ENCODE measurements around the gene VPS37D.

Gene VPS37D

DNA sequence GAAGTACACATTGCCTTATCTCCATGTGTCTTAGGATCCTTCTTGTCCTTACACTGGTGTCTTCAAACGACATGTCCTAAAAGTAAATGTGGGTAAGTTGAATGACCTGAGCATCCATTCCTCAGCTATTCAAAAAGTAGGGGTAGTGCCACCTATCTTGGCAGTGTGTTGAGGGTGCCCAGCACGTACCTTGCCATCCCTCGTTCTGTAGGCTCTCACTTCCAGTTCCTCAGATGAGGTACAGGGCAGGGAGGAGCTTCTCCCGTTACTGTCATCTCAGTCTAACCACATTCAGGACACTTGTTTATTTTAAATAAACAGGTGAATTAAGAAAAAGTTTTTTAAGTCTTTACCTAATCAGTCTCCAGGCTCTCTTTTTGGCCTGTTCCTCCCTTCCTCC, 28.7 kb downstream of the VPS37D start:
- no peak overlapping the region for H3K27ac ChIP-seq
- no peaks in the 10 kb centered on the region for H3K9me3 ChIP-seq
- H3K36me3 ChIP-seq = peaks cover 86% of the 10 kb centered on the region
- no peaks in the 10 kb centered on the region for H3K27me3 ChIP-seq
- peaks cover 97% of the 10 kb centered on the region for H4K20me1 ChIP-seq
- H3K4me3 ChIP-seq = no peak overlapping the region
- no peak overlapping the region for H3K9ac ChIP-seq
- TF ChIP-seq Cebpa-rat (IDR thresholded peaks at IDR 0.05) = no peak
- no peak overlapping the region for H3K4me2 ChIP-seq
- H3K4me1 ChIP-seq = peaks cover 62% of the 10 kb centered on the region

DNA sequence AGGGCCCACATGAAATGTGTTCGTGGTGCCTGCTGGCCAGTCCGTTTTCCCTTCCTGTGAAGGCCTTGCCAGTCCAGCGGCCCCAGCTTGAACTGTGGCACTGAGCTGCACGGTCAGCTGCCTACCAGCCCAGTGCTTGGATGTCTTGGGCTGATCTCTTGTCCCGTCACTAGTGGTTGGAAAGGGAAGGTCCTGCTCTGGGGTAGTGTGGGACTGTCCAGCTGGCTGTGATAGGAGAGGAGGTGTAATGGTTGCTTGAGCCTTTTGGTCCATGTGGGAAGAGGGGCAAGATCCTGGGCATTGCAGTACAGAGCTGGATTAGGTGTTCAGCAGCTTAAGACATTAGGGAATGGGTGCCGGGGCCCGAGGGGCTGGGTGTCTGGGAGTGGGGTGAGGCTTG, 30.8 kb downstream of the VPS37D start:
- no peak overlapping the region for H3K27ac ChIP-seq
- H3K36me3 ChIP-seq = peaks cover 65% of the 10 kb centered on the region
- H4K20me1 ChIP-seq = peaks cover 93% of the 10 kb centered on the region
- no peaks in the 10 kb centered on the region for H3K27me3 ChIP-seq
- H3K4me2 ChIP-seq = no peak overlapping the region
- TF ChIP-seq Cebpa-rat (IDR thresholded peaks at IDR 0.05) = no peak
- H3K9ac ChIP-seq = no peak overlapping the region
- peaks cover 68% of the 10 kb centered on the region for H3K4me1 ChIP-seq
- no peaks in the 10 kb centered on the region for H3K9me3 ChIP-seq
- H3K4me3 ChIP-seq = no peak overlapping the region

DNA sequence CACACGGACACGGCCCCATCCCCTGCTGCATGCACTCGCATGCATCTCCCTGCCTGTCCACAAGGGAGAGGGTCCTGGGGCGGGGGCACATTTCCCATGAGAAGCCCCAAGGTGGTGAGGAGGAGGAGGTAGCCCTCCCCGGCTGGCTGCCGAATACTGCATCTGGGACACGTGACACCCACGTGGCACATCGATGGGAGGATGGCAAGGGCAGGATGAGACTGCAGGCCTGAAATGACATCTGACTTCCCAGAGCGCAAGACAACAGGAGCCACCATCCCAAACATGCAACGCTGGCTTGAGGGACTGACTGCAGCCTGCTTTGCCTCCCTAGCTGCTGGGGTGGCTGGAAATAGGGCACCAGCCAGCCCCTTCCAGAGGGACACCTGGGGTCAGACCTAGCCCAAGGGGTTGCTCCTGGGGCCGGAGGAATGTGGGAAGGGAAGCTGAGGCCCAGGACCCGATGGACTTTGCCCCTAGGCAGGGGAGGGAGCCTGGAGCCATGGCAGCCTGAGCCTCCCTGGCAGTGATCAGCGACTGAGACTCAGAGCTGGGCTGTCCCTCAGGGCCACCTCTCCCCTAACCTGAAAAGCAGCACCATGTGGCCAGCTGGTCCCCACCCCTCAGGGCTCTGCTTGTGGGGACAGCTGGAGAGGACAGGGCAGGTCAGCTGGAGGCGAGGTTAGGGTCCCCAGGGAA, 31.9 kb downstream of the VPS37D start:
- peak overlapping the region; percentile 64 for H3K4me2 ChIP-seq
- H3K27me3 ChIP-seq = no peaks in the 10 kb centered on the region
- H4K20me1 ChIP-seq = peaks cover 89% of the 10 kb centered on the region
- H3K9me3 ChIP-seq = no peaks in the 10 kb centered on the region
- peaks cover 66% of the 10 kb centered on the region for H3K4me1 ChIP-seq
- H3K9ac ChIP-seq = no peak overlapping the region
- H3K4me3 ChIP-seq = no peak overlapping the region
- H3K27ac ChIP-seq = no peak overlapping the region
- peaks cover 54% of the 10 kb centered on the region for H3K36me3 ChIP-seq
- TF ChIP-seq Cebpa-rat (IDR thresholded peaks at IDR 0.05) = no peak

DNA sequence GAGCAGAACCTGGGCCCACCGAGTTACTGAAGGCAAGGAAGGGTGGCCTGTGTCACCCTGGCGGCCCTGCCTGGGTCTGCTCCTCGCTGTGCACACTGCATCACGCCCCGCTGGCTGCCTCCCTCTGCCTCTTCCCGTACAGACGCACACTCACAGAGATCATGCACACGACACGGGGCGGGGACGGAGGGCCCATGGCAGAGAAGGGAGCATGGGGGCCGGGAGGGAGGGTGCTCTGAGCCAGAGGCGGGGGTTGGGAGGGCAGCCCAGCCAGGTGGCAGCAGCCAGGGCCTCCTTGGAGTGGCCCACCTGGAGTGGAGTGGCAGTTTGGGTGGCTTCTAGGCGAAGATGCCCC, 32.4 kb downstream of the VPS37D start:
- Histone ChIP-seq H3K4me2 (peak overlapping the region; percentile 64), H3K4me3 (no peak overlapping the region), H4K20me1 (peaks cover 87% of the 10 kb centered on the region), H3K4me1 (peaks cover 66% of the 10 kb centered on the region), H3K27ac (no peak overlapping the region), H3K9me3 (no peaks in the 10 kb centered on the region), H3K27me3 (no peaks in the 10 kb centered on the region), H3K36me3 (peaks cover 49% of the 10 kb centered on the region), H3K9ac (no peak overlapping the region)
- no peak for TF ChIP-seq Cebpa-rat (IDR thresholded peaks at IDR 0.05)

DNA sequence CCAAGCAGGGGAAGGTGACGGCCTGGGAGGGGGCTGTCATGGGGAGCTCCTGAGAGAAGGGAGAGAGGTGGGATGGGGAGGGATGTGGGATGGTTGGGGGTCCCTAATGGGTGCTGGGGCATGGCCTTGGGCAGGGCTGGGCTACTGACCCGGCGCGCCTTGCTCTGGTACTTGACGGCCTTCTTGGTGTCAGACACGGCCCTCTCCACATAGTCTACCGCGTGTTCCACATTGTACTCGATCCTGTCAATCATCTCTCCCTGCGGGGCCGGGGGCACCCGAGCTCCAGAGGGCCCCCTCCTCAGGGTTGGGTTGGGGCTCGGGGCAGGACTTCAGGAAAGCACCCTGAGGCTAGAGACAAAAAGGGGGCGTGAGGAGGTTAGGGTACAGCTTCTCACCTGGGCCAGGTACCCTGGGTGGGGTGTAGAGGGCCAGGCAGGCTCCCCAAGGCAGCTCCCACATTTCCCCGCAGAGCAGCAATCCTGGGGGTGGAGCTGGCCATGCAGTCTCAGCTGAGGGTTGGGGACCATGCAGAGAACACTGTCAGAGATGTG, 33.0 kb downstream of the VPS37D start:
- H3K4me2 ChIP-seq = no peak overlapping the region; the same call in 1 of the 2 replicates
- H3K4me1 ChIP-seq = peaks cover 66% of the 10 kb centered on the region
- TF ChIP-seq Cebpa-rat (IDR thresholded peaks at IDR 0.05) = no peak
- peaks cover 43% of the 10 kb centered on the region for H3K36me3 ChIP-seq
- H4K20me1 ChIP-seq = peaks cover 80% of the 10 kb centered on the region
- H3K27ac ChIP-seq = no peak overlapping the region
- no peak overlapping the region for H3K4me3 ChIP-seq
- H3K9me3 ChIP-seq = no peaks in the 10 kb centered on the region
- H3K27me3 ChIP-seq = no peaks in the 10 kb centered on the region
- no peak overlapping the region for H3K9ac ChIP-seq

DNA sequence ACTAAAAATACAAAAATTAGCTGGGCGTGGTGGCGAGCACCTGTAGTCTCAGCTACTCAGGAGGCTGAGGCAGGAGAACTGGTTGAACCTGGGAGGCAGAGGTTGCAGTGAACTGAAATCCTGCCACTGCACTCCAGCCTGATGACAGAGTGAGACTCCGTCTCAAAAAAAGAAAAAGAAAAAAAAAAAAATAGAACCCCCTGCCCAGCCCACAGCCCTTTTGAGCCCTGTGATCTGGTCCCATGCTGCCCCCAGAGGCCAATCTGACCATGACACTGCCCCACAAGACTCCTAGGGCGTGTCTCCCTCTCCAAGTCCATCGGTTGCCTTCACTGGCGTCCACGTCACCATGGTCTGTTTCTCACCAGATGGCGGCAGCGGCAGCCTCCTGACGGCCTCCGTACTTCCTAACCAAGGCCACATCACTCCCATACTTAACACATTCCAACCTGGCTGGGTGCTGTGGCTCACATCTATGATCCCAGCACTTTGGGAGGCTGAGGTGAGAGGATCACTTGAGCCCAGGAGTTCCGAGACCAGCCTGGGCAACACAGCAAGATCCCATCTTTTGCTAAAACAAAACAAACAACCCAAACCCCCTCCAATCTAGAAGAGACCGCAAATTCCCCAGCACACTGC, 33.8 kb downstream of the VPS37D start:
- H4K20me1 ChIP-seq = peaks cover 72% of the 10 kb centered on the region
- H3K9ac ChIP-seq = no peak overlapping the region
- no peak for TF ChIP-seq Cebpa-rat (IDR thresholded peaks at IDR 0.05)
- H3K27ac ChIP-seq = no peak overlapping the region
- H3K9me3 ChIP-seq = no peaks in the 10 kb centered on the region
- H3K4me1 ChIP-seq = peaks cover 70% of the 10 kb centered on the region
- no peak overlapping the region for H3K4me3 ChIP-seq
- H3K36me3 ChIP-seq = peaks cover 35% of the 10 kb centered on the region
- no peaks in the 10 kb centered on the region for H3K27me3 ChIP-seq
- peak overlapping the region; percentile 94 for H3K4me2 ChIP-seq

DNA sequence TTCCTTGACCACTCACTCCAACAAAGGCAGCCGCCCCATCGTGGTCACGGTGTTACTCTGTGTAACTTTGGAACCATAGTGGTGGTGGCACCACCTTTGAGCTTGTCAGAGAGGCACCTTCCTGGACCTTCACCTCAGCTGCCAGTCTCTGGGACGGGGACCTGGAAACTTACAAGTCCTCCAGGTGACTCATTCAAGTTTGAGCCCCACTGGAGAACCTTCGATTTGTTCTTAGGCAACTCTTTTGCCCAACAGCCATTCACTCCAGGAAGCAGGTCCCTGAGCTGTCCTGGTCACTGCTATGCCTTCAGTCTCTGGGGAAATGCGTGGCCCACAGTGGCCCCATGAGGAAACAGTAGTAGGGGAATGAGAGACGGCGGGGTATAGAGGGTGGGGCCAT, 34.6 kb downstream of the VPS37D start:
- peaks cover 27% of the 10 kb centered on the region for H3K36me3 ChIP-seq
- peaks cover 65% of the 10 kb centered on the region for H4K20me1 ChIP-seq
- TF ChIP-seq Cebpa-rat (IDR thresholded peaks at IDR 0.05) = no peak
- no peaks in the 10 kb centered on the region for H3K27me3 ChIP-seq
- H3K4me3 ChIP-seq = no peak overlapping the region
- no peak overlapping the region for H3K9ac ChIP-seq
- no peak overlapping the region for H3K27ac ChIP-seq
- peaks cover 77% of the 10 kb centered on the region for H3K4me1 ChIP-seq
- H3K9me3 ChIP-seq = no peaks in the 10 kb centered on the region
- H3K4me2 ChIP-seq = peak overlapping the region; percentile 94

DNA sequence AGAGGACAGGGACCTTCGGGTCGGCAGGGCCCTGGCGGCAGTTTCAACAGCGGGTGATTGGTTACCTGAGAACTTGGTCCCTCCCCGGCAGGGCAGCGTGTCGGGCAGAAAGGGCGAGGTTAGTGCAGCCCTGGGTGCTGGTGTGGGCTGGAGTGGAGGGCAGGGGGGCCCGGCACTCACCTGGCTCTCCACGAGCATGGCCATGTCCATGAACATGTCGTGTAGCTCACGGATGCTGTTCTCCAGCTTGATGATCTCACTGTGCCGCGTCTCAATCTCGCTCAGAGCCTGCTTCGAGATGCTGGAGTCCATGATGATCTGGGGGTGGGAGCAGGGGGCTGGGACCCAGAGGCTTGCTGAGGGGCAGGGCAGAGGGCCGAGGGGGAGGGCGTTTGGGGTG, 35.0 kb downstream of the VPS37D start:
- Histone ChIP-seq H3K4me1 (peaks cover 82% of the 10 kb centered on the region), H3K27ac (no peak overlapping the region), H4K20me1 (peaks cover 61% of the 10 kb centered on the region), H3K36me3 (peaks cover 23% of the 10 kb centered on the region), H3K27me3 (no peaks in the 10 kb centered on the region), H3K9me3 (no peaks in the 10 kb centered on the region), H3K9ac (no peak overlapping the region), H3K4me2 (peak overlapping the region; percentile 94), H3K4me3 (no peak overlapping the region)
- TF ChIP-seq Cebpa-rat (IDR thresholded peaks at IDR 0.05) = no peak

DNA sequence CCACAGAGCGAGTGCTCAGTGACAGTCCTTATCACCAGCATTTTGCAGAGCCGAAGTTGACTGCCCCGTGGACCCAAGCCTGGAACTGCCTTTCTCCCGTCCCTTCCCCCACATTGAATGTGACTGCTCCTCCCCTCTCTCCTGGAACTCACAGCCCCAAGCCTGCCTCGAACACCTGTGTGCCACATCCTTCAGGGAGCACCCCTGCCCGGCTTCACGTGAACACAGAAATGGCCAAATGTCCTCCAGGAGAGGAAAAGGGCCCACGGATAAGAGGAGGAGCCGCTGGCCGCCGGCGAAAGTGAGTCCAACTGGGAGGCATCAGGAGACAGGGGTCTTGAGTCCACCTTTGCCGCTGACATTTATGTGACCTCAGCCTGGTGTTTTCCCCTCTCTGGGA, 35.6 kb downstream of the VPS37D start:
- no peak overlapping the region for H3K27ac ChIP-seq
- no peaks in the 10 kb centered on the region for H3K9me3 ChIP-seq
- H3K36me3 ChIP-seq = peaks cover 17% of the 10 kb centered on the region
- H3K4me2 ChIP-seq = peak overlapping the region; percentile 94
- H3K4me1 ChIP-seq = peaks cover 86% of the 10 kb centered on the region
- no peak for TF ChIP-seq Cebpa-rat (IDR thresholded peaks at IDR 0.05)
- no peaks in the 10 kb centered on the region for H3K27me3 ChIP-seq
- peaks cover 58% of the 10 kb centered on the region for H4K20me1 ChIP-seq
- peak overlapping the region; percentile 31; the same call in 1 of the 2 replicates for H3K4me3 ChIP-seq
- no peak overlapping the region; the same call in 1 of the 2 replicates for H3K9ac ChIP-seq
